ENCODE measurements around the gene KCTD3. TPM values are rescaled to one million over a fixed set of nuclear protein-coding genes. Genes with fewer than 3 reads are reported as not detected.
A peak's percentile ranks its signal among the peaks of the same experiment; 100 is the strongest.

Gene KCTD3
- total RNA-seq: 16.6 and 16.9 TPM in 2 replicates

GRCh38 chr1:215566556-215567490, at the start of gene KCTD3:
TSS of gene KCTD3 (plus strand) at chr1:215567304. CDS start at chr1:215567686, 382 bp downstream.
- no peaks in the 10 kb centered on the region for H3K27me3 ChIP-seq (ENCODE audit: control insufficient read depth, insufficient read depth, low read length)
- TF ChIP-seq, protein P1, sequence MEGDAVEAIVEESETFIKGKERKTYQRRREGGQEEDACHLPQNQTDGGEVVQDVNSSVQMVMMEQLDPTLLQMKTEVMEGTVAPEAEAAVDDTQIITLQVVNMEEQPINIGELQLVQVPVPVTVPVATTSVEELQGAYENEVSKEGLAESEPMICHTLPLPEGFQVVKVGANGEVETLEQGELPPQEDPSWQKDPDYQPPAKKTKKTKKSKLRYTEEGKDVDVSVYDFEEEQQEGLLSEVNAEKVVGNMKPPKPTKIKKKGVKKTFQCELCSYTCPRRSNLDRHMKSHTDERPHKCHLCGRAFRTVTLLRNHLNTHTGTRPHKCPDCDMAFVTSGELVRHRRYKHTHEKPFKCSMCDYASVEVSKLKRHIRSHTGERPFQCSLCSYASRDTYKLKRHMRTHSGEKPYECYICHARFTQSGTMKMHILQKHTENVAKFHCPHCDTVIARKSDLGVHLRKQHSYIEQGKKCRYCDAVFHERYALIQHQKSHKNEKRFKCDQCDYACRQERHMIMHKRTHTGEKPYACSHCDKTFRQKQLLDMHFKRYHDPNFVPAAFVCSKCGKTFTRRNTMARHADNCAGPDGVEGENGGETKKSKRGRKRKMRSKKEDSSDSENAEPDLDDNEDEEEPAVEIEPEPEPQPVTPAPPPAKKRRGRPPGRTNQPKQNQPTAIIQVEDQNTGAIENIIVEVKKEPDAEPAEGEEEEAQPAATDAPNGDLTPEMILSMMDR (IDR thresholded peaks at IDR 0.05; ENCODE audit: insufficient read depth, low read length, poor library complexity, severe bottlenecking): no peak
- no peaks in the 10 kb centered on the region for H3K36me3 ChIP-seq (ENCODE audit: control insufficient read depth, insufficient read depth, low read length)
- no peak for DNase-seq (ENCODE audit: low read depth)
- peak within 1 kb of the TSS; percentile 94 for H3K4me3 ChIP-seq (ENCODE audit: low read depth, low read length)

GRCh38 chr1:215517441-215517891, 49.6 kb upstream of the KCTD3 start:
- TF ChIP-seq, protein P1 (IDR thresholded peaks at IDR 0.05; ENCODE audit: insufficient read depth, low read length, poor library complexity, severe bottlenecking): peak; percentile 8
- no peak for DNase-seq (ENCODE audit: low read depth)
- H3K27me3 ChIP-seq (ENCODE audit: control insufficient read depth, insufficient read depth, low read length): no peaks in the 10 kb centered on the region
- H3K4me3 ChIP-seq (ENCODE audit: low read depth, low read length): no peak overlapping the region
- no peaks in the 10 kb centered on the region for H3K36me3 ChIP-seq (ENCODE audit: control insufficient read depth, insufficient read depth, low read length)

DNA sequence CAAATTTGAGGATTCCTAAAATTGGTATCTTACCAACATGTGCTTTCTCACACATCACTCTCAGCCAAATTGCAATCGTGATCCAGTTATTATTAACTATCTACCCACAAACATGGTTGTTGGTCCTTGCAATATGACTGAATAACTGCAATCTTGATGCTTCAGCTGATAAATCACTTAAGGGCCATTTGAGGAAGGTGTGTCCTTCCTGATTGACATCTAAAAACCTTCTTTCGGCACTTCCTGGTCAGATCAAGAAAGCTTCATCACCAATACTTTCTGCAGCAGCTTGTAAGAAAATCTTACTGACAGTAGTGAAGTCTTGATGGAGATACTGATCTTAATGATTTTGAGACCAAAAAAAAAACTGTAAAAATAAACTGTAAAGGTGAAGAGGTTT, 48.5 kb upstream of the KCTD3 start:
- Histone ChIP-seq H3K27me3 (ENCODE audit: control insufficient read depth, insufficient read depth, low read length) (no peaks in the 10 kb centered on the region), H3K36me3 (ENCODE audit: control insufficient read depth, insufficient read depth, low read length) (no peaks in the 10 kb centered on the region), H3K4me3 (ENCODE audit: low read depth, low read length) (no peak overlapping the region)
- TF ChIP-seq, protein P1 (IDR thresholded peaks at IDR 0.05; ENCODE audit: insufficient read depth, low read length, poor library complexity, severe bottlenecking): no peak
- DNase-seq (ENCODE audit: low read depth): no peak

DNA sequence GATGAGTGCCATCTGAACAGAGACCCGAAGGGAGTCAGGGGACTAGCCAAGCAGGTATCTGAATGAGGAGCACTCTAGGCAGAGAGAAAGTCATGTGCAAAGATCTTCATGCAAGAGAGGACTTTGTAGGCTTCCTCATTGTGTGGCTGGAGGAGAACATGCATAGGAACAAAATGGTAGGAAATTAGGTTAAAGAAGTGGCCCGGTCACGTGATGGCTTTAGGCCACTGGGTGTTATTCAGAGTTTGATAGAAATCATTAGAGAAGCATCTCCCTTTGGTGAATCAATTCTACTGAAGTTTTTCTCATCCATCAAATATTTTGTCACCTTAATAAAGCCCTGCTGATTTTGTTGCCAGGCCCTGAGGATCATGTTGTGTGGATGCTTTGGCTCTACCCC, 45.8 kb upstream of the KCTD3 start:
- no peaks in the 10 kb centered on the region for H3K27me3 ChIP-seq (ENCODE audit: control insufficient read depth, insufficient read depth, low read length)
- TF ChIP-seq, protein P1 (IDR thresholded peaks at IDR 0.05; ENCODE audit: insufficient read depth, low read length, poor library complexity, severe bottlenecking): no peak
- DNase-seq (ENCODE audit: low read depth): no peak
- H3K36me3 ChIP-seq (ENCODE audit: control insufficient read depth, insufficient read depth, low read length): no peaks in the 10 kb centered on the region
- no peak overlapping the region for H3K4me3 ChIP-seq (ENCODE audit: low read depth, low read length)

- no peaks in the 10 kb centered on the region for H3K36me3 ChIP-seq (ENCODE audit: control insufficient read depth, insufficient read depth, low read length)
- TF ChIP-seq, protein P1 (IDR thresholded peaks at IDR 0.05; ENCODE audit: insufficient read depth, low read length, poor library complexity, severe bottlenecking): no peak
- H3K4me3 ChIP-seq (ENCODE audit: low read depth, low read length): no peak overlapping the region
- DNase-seq (ENCODE audit: low read depth): no peak
- no peaks in the 10 kb centered on the region for H3K27me3 ChIP-seq (ENCODE audit: control insufficient read depth, insufficient read depth, low read length)
Observed at GRCh38 chr1:215523128-215523861, 43.8 kb upstream of the KCTD3 start.
